SK-N-SH (cell line): ENCODE results near the gene CHRM1. TPM values are rescaled to one million over a fixed set of nuclear protein-coding genes. Genes with fewer than 3 reads are reported as not detected.

Experiments
- CTCF ChIA-PET: fragments of 300-600, 350-600 bp; formaldehyde crosslinking; extraction: SDS; loops from one replicate; lab custom pipeline; 2021; lab: Yijun Ruan, JAX
- POLR2A ChIA-PET: fragments of 350-600 bp; sonication (Branson Sonifier 250); formaldehyde crosslinking; extraction: SDS; loops from one replicate; lab custom pipeline; 2020; ENCODE audit warnings: antibody characterized with exemption, inconsistent platforms; lab: Yijun Ruan, JAX
- DNase-seq: peaks from one replicate; pipeline ENCODE4 v3.0.0; 2012
- H2AFZ ChIP-seq: fragments of 200-600 bp; sonication (generic); 2 replicates; pipeline ENCODE4 v1.8.1; 2016; ENCODE audit warnings: antibody characterized with exemption, mild to moderate bottlenecking, low read depth
- H3F3A ChIP-seq: fragments of 200-600 bp; sonication (generic); replicated peaks from 2 replicates; pipeline ENCODE3; 2016; ENCODE audit warnings: antibody characterized with exemption, mild to moderate bottlenecking; ENCODE audit not compliant: insufficient read depth
- H3K27ac ChIP-seq, 2 experiments: fragments of 200-500 bp in 1 of 2; fragments of 200-600 bp in 1 of 2; sonication (Bioruptor generic) in 1 of 2; sonication (generic), shearing (Covaris generic) in 1 of 2; 2 replicates each; pipeline versions ENCODE4 v1.5.1 to v1.6.1; 2014 to 2016; ENCODE audit warnings: low read depth in 2 of 2, inconsistent platforms in 1 of 2, low read length in 1 of 2, mild to moderate bottlenecking in 1 of 2, mixed read lengths in 1 of 2
- H3K27me3 ChIP-seq: fragments of 200-600 bp; sonication (generic), shearing (Covaris generic); 2 replicates; pipeline ENCODE4 v1.6.1; 2016; ENCODE audit warnings: mixed run types; ENCODE audit not compliant: insufficient read depth
- H3K36me3 ChIP-seq, 2 experiments: fragments of 200-500 bp in 1 of 2; fragments of 200-600 bp in 1 of 2; sonication (Bioruptor generic) in 1 of 2; sonication (generic) in 1 of 2; replicated peaks in 1 of 2; 2 replicates each; pipeline versions ENCODE3 to v1.5.1; 2014 to 2016; ENCODE audit warnings: low read length in 1 of 2, mild to moderate bottlenecking in 1 of 2; ENCODE audit not compliant: insufficient read depth in 2 of 2, control insufficient read depth in 1 of 2
- H3K4me1 ChIP-seq, 2 experiments: fragments of 200-500 bp in 1 of 2; fragments of 200-600 bp in 1 of 2; sonication (Bioruptor generic) in 1 of 2; sonication (generic), shearing (Covaris generic) in 1 of 2; 2 replicates each; pipeline versions ENCODE4 v1.5.1 to v1.6.1; 2014 to 2016; ENCODE audit warnings: low read depth in 1 of 2, low read length in 1 of 2, mixed run types in 1 of 2; ENCODE audit not compliant: insufficient read depth in 2 of 2, control insufficient read depth in 1 of 2
- H3K4me2 ChIP-seq: fragments of 200-600 bp; sonication (generic), shearing (Covaris generic); 2 replicates; pipeline ENCODE4 v1.6.1; 2017; ENCODE audit warnings: mixed run types
- H3K4me3 ChIP-seq, 2 experiments: fragments of 200-500 bp in 1 of 2; fragments of 200-600 bp in 1 of 2; sonication (Bioruptor generic) in 1 of 2; sonication (generic), shearing (Covaris generic) in 1 of 2; 2 replicates each; pipeline versions ENCODE4 v1.5.1 to v1.8.1; 2014 to 2016; ENCODE audit warnings: low read depth in 2 of 2, inconsistent platforms in 1 of 2, low read length in 1 of 2, mild to moderate bottlenecking in 1 of 2, mixed read lengths in 1 of 2, moderate library complexity in 1 of 2
- H3K79me2 ChIP-seq: fragments of 200-600 bp; sonication (generic); 2 replicates; pipeline ENCODE4 v1.8.1; 2017; ENCODE audit warnings: mild to moderate bottlenecking; ENCODE audit not compliant: insufficient read depth
- H3K9ac ChIP-seq: fragments of 200-600 bp; sonication (generic); 2 replicates; pipeline ENCODE4 v1.6.1; 2017; ENCODE audit warnings: mixed run types
- H3K9me2 ChIP-seq: fragments of 200-600 bp; sonication (generic); 2 replicates; pipeline ENCODE4 v1.6.1; 2017; ENCODE audit warnings: mixed run types
- H3K9me3 ChIP-seq: fragments of 200-600 bp; sonication (generic); 2 replicates; pipeline ENCODE4 v1.6.1; 2017; ENCODE audit warnings: mixed run types, mild to moderate bottlenecking, moderate library complexity
- H4K20me1 ChIP-seq: fragments of 200-600 bp; sonication (generic); 2 replicates; pipeline ENCODE4 v1.6.1; 2017; ENCODE audit warnings: mild to moderate bottlenecking, mixed run types; ENCODE audit not compliant: insufficient read depth
- CHD2 ChIP-seq: fragments of 150-350 bp; IDR thresholded peaks from 2 replicates; pipeline ENCODE4 v1.6.1; 2018; ENCODE audit warnings: low read length; ENCODE audit not compliant: partially characterized antibody
- ELF1 ChIP-seq: IDR thresholded peaks from 2 replicates; pipeline ENCODE4 v1.4.0; 2012
- EZH2phosphoT487 ChIP-seq: fragments of 200-600 bp; sonication (generic); IDR thresholded peaks from 2 replicates; pipeline ENCODE4 v1.6.1; 2017; ENCODE audit warnings: low read depth, mixed run types, mild to moderate bottlenecking, antibody characterized with exemption, moderate library complexity, borderline replicate concordance
- FOSL2 ChIP-seq: IDR thresholded peaks from 2 replicates; pipeline ENCODE4 v1.4.0; 2012; ENCODE audit warnings: low read depth, mild to moderate bottlenecking, moderate library complexity, borderline replicate concordance
- FOXJ3 ChIP-seq: sonication (generic); formaldehyde crosslinking; IDR thresholded peaks from 2 replicates; pipeline ENCODE4 v1.5.1; 2020; ENCODE audit warnings: mild to moderate bottlenecking, missing genetic modification reagents
- GATA2 ChIP-seq: sonication (generic); formaldehyde crosslinking; IDR thresholded peaks from 2 replicates; pipeline ENCODE4 v1.5.0; 2020; ENCODE audit warnings: mild to moderate bottlenecking, missing genetic modification reagents
- JUND ChIP-seq: IDR thresholded peaks from 2 replicates; pipeline ENCODE4 v1.4.0; 2012
- MAX ChIP-seq: IDR thresholded peaks from 2 replicates; pipeline ENCODE4 v1.4.0; 2012; ENCODE audit warnings: low read depth
- MEF2A ChIP-seq: IDR thresholded peaks from 2 replicates; pipeline ENCODE4 v1.4.0; 2012; ENCODE audit warnings: low read depth, borderline replicate concordance
- MXI1 ChIP-seq: IDR thresholded peaks from 2 replicates; pipeline ENCODE4 v1.6.1; 2012; ENCODE audit warnings: mild to moderate bottlenecking, low read depth, low read length, improper control_type of control experiment
- POLR2AphosphoS5 ChIP-seq: IDR thresholded peaks from 2 replicates; pipeline ENCODE4 v1.6.1; 2012; ENCODE audit warnings: low read depth, low read length
- RAD21 ChIP-seq: IDR thresholded peaks from 2 replicates; pipeline ENCODE4 v1.6.1; 2012; ENCODE audit warnings: mild to moderate bottlenecking, low read length
- RFX5 ChIP-seq: IDR thresholded peaks from 2 replicates; pipeline ENCODE4 v1.6.1; 2012; ENCODE audit warnings: mild to moderate bottlenecking, improper control_type of control experiment, low read length
- RXRA ChIP-seq: IDR thresholded peaks from 2 replicates; pipeline ENCODE4 v1.4.0; 2012; ENCODE audit warnings: low read depth, mild to moderate bottlenecking, borderline replicate concordance
- SIN3A ChIP-seq: IDR thresholded peaks from 2 replicates; pipeline ENCODE4 v1.6.1; 2012; ENCODE audit warnings: low read depth, mild to moderate bottlenecking, low read length, moderate library complexity, borderline replicate concordance
- TAF1 ChIP-seq: IDR thresholded peaks from 2 replicates; pipeline ENCODE4 v1.6.1; 2012; ENCODE audit warnings: low read depth, mild to moderate bottlenecking, low read length, moderate library complexity, borderline replicate concordance
- TCF12 ChIP-seq: IDR thresholded peaks from 2 replicates; pipeline ENCODE4 v1.4.0; 2012
- USF1 ChIP-seq: IDR thresholded peaks from 2 replicates; pipeline ENCODE4 v1.4.0; 2012; ENCODE audit warnings: low read depth, borderline replicate concordance
- USF2 ChIP-seq: fragments of 150-350 bp; IDR thresholded peaks from 2 replicates; pipeline ENCODE4 v1.6.1; 2017; ENCODE audit warnings: antibody characterized with exemption, low read length, low read depth, borderline replicate concordance
- WGBS: methylation state at CpG from one replicate; pipeline ENCODE4 v1.1.6; 2017; ENCODE audit warnings: low lambda C conversion rate; 5-methylcytosine and 5-hydroxymethylcytosine counted together
- polyA plus RNA-seq, 3 experiments: library from polyadenylated mRNA; depleted of rRNA; stranded (reverse); fragments of >200 nt; gene quantifications; 2 replicates each; pipeline ENCODE4 v1.2.3, GENCODE V29; 2012

CHRM1 gene
- polyA plus RNA-seq, 1 of the 3 experiments (the other 2 are of a cell fraction), result not detected

- Histone ChIP-seq H3K9me2 (no peaks in the 10 kb centered on the region), H3K4me3 (peak overlapping the region; percentile 82 to 91), H3K27me3 (no peaks in the 10 kb centered on the region), H3K79me2 (peaks cover 72% of the 10 kb centered on the region), H3K36me3 (peaks cover 33 to 54% of the 10 kb centered on the region in 2 experiments), H3K4me2 (peak overlapping the region; percentile 94), H3K27ac (peak overlapping the region; percentile 94 to 98), H3K4me1 (peaks cover 32 to 44% of the 10 kb centered on the region in 2 experiments), H3K9me3 (no peaks in the 10 kb centered on the region), H3F3A (peaks cover 39% of the 10 kb centered on the region), H4K20me1 (peaks cover 42% of the 10 kb centered on the region), H2AFZ (no peak overlapping the region), H3K9ac (peak overlapping the region; percentile 99)
- TF ChIP-seq TCF12 (peak; percentile 10; the same call in 1 of the 2 replicates), TAF1 (peak; percentile 11; the same call in 1 of the 2 replicates), FOXJ3 (CRISPR knock-in tag) (no peak), USF1 (peak; percentile 86), ELF1 (no peak), MAX (peak; percentile 83), GATA2 (CRISPR knock-in tag) (no peak), POLR2AphosphoS5 (peak; percentile 67; the same call in 1 of the 2 replicates), FOSL2 (peak; percentile 83), USF2 (peak; percentile 39; the same call in 1 of the 2 replicates), EZH2phosphoT487 (no peak), JUND (peak; percentile 80)
- DNase-seq, result no peak
- CTCF ChIA-PET, result interaction anchor here (0.8 to 9.5 kb wide), 27 partner anchors 8 to 236 kb away, joined by 3 to 76 read pairs (median 4); partner anchors contain the start of genes GANAB, POLR2G, TAF6L and TMEM179B
- 5% methylated on average over 19 of the region's 21 CpGs for WGBS
- POLR2A ChIA-PET, result interaction anchor here (0.6 to 3.3 kb wide), 13 partner anchors 8 to 210 kb away, joined by 3 to 34 read pairs (median 6); partner anchors contain the start of genes LBHD1, STX5, TMEM179B and UQCC3
Observed at GRCh38 chr11:62881579-62882430, 39.4 kb downstream of the CHRM1 start.

- peaks cover 33 to 46% of the 10 kb centered on the region in 2 experiments for H3K36me3 ChIP-seq
- H3K4me2 ChIP-seq, result peak within 1 kb of the TSS; percentile 94
- CTCF ChIA-PET, result interaction anchor here (0.6 to 9.5 kb wide), 32 partner anchors 8 to 235 kb away, joined by 3 to 76 read pairs (median 4); partner anchors contain the start of genes C11orf98, CSKMT, GANAB and POLR2G
- peaks cover 33% of the 10 kb centered on the region for H4K20me1 ChIP-seq
- peaks cover 34% of the 10 kb centered on the region for H3F3A ChIP-seq
- H3K4me1 ChIP-seq, result peaks cover 32 to 44% of the 10 kb centered on the region in 2 experiments
- H3K9me2 ChIP-seq, result no peaks in the 10 kb centered on the region
- peak within 1 kb of the TSS; percentile 99 for H3K9ac ChIP-seq
- no peaks in the 10 kb centered on the region for H3K9me3 ChIP-seq
- 3% methylated on average over 18 of the region's 69 CpGs for WGBS
- peak within 1 kb of the TSS; percentile 82 to 91 for H3K4me3 ChIP-seq
- H3K79me2 ChIP-seq, result peaks cover 64% of the 10 kb centered on the region
- no peaks in the 10 kb centered on the region for H3K27me3 ChIP-seq
- POLR2A ChIA-PET, result interaction anchor here (0.6 to 3.3 kb wide), 13 partner anchors 9 to 209 kb away, joined by 3 to 34 read pairs (median 6); partner anchors contain the start of genes LBHD1, STX5, TMEM179B and UQCC3
- H3K27ac ChIP-seq, result peak within 1 kb of the TSS; percentile 94 to 98
- H2AFZ ChIP-seq, result peak within 1 kb of the TSS; percentile 57; the same call in 1 of the 2 replicates
- peak; percentile 89 for DNase-seq
- no peak for TF ChIP-seq RFX5
- TF ChIP-seq MAX, result peak; percentile 4; the same call in 1 of the 2 replicates
- TF ChIP-seq POLR2AphosphoS5, result peak; percentile 99
- peak; percentile 92 for TF ChIP-seq CHD2
- TF ChIP-seq RXRA, result no peak
- TF ChIP-seq MEF2A, result no peak
- no peak for TF ChIP-seq EZH2phosphoT487
- no peak for TF ChIP-seq ELF1
- peak; percentile 27; the same call in 1 of the 2 replicates for TF ChIP-seq TCF12
- TF ChIP-seq RAD21, result peak; percentile 57
- peak; percentile 38 for TF ChIP-seq SIN3A
- TF ChIP-seq MXI1, result peak; percentile 97
- no peak for TF ChIP-seq JUND
Observed at GRCh38 chr11:62880803-62881578, 40.2 kb downstream of the CHRM1 start, which contains the start of gene SLC3A2. TSS of gene SLC3A2 (plus strand) at chr11:62880896. CDS start at chr11:62881024, 128 bp downstream.
